Ectodermal cell (in vitro differentiated cells): ENCODE data around the gene QDPR.
"Not testable (repeated sequence)": the region's sequence is repeated elsewhere in the genome, so short reads cannot be mapped to it uniquely, and the experiment has no call there.

Experiments used
- H3K27ac ChIP-seq: 2 replicates; pipeline ENCODE4 v1.7.0; 2013; ENCODE audit warnings: mild to moderate bottlenecking, low read depth, low read length; ENCODE audit not compliant: insufficient read depth, poor library complexity, severe bottlenecking
- H3K27me3 ChIP-seq: 2 replicates; pipeline ENCODE4 v1.7.0; 2013; ENCODE audit warnings: mild to moderate bottlenecking, low read length; ENCODE audit not compliant: insufficient read depth, control insufficient read depth, poor library complexity, severe bottlenecking
- H3K36me3 ChIP-seq: one replicate; pipeline ENCODE4 v1.7.0; 2013; ENCODE audit warnings: low read length; ENCODE audit not compliant: control insufficient read depth, insufficient read depth
- H3K4me1 ChIP-seq: one replicate; pipeline ENCODE4 v1.7.0; 2013; ENCODE audit warnings: low read length; ENCODE audit not compliant: control insufficient read depth, insufficient read depth
- H3K4me3 ChIP-seq: 2 replicates; pipeline ENCODE4 v1.7.0; 2013; ENCODE audit warnings: low read depth, low read length, control low read depth; ENCODE audit not compliant: insufficient read depth
- H3K9me3 ChIP-seq: 2 replicates; pipeline ENCODE4 v1.7.0; 2013; ENCODE audit warnings: mild to moderate bottlenecking, low read length, moderate library complexity; ENCODE audit not compliant: control insufficient read depth
- WGBS, 2 experiments: methylation state at CpG; one replicate each; pipeline ENCODE4 v1.1.7; 2013; ENCODE audit warnings: missing lambda C conversion rate in 2 of 2; 5-methylcytosine and 5-hydroxymethylcytosine counted together

QDPR gene

GRCh38 chr4:17476853-17477252, 35.0 kb downstream of the QDPR start:
- Histone ChIP-seq H3K4me3 (no peak overlapping the region), H3K27me3 (no peaks in the 10 kb centered on the region), H3K27ac (no peak overlapping the region), H3K36me3 (no peaks in the 10 kb centered on the region), H3K4me1 (no peaks in the 10 kb centered on the region), H3K9me3 (no peaks in the 10 kb centered on the region)
- WGBS, 2 experiments, result 86 to 88% methylated on average over 2 to 3 of the region's 3 CpGs

DNA sequence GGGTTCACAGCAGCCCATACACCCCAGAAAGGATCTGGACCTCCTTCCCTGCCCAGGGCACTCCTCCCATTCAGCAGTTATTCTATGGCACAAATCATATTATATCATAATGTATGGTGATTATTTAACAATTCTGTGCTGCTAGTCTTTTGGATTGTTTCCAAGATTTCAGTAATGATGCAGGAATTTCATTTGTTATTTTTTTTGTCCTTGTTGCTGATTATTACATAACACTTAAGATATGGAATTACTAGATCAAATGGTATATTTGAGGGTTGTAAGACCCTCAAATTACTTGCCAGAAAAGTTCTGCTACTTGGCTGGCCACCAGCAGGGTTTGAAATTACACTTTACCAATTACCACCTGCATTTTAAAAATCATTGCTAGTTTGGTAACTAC, 36.4 kb downstream of the QDPR start:
- no peaks in the 10 kb centered on the region for H3K36me3 ChIP-seq
- no peak overlapping the region for H3K27ac ChIP-seq
- no peak overlapping the region for H3K4me3 ChIP-seq
- no peaks in the 10 kb centered on the region for H3K27me3 ChIP-seq
- H3K4me1 ChIP-seq, result no peaks in the 10 kb centered on the region
- no peaks in the 10 kb centered on the region for H3K9me3 ChIP-seq

DNA sequence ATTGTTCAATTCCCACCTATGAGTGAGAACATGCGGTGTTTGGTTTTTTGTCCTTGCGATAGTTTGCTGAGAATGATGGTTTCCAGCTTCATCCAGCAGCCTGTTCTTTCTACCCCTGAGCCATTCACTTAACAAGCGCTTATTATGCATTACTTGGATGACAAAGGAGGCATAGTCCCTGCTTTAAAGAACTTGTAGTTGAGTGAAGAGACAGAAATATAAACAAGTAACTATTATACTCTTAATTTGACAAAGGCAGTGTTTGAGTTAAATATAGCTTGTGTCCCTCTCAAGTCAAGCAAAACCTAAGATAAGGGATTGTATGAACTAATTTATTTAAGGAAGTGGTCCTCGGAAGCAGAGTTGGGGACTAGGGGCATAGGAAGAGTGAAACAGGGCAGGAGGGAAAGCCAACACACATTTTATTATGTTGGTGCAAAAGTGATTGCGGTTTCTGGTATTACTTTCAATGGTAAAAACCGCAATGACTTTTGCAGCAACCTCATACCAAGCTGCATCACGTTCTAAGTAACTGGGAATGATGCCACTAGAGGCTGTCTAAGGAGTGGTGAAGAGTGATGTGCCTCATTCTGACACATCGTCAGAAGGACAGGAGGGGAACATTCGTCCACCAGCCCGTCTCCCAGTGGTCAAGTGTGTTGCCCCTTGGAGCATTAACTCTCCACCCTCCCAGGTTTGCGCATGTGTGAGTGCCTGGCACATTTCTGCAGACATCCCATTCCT, 41.8 kb downstream of the QDPR start:
- WGBS, 2 experiments, result 91 to 92% methylated on average over 10 to 11 of the region's 11 CpGs
- Histone ChIP-seq H3K27me3 (no peaks in the 10 kb centered on the region), H3K27ac (no peak overlapping the region), H3K9me3 (no peaks in the 10 kb centered on the region), H3K4me3 (no peak overlapping the region), H3K36me3 (no peaks in the 10 kb centered on the region), H3K4me1 (no peaks in the 10 kb centered on the region)

GRCh38 chr4:17468619-17469221, 43.2 kb downstream of the QDPR start:
- no peaks in the 10 kb centered on the region for H3K27me3 ChIP-seq

DNA sequence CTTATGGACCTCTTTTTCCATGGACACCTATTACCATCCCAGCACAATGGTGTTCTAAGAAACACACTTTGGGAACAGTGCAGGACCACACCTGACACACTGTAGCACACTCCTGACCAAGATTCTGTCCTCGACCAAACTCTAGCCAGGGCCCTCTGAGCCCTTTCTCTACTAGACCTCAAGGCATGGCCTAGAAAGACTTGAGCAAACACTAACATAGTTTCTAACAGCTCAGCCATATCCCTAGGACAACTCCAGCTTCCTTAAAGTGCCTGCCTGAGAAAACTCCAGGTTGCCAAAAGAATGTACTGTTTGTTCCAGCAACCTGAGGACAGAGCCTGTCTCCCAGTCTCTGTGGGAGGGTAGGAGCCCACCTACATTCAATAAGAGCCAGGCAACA, 48.3 kb downstream of the QDPR start:
- Histone ChIP-seq H3K9me3 (no peaks in the 10 kb centered on the region), H3K36me3 (no peaks in the 10 kb centered on the region), H3K4me3 (no peak overlapping the region), H3K4me1 (no peaks in the 10 kb centered on the region), H3K27ac (no peak overlapping the region), H3K27me3 (no peaks in the 10 kb centered on the region)
- WGBS, 2 experiments, result 88 to 92% methylated on average over 1 of the region's 1 CpG

More at GRCh38 chr4:17468619-17469221, 43.2 kb downstream of the QDPR start:
- Histone ChIP-seq H3K4me1 (no peaks in the 10 kb centered on the region), H3K36me3 (no peaks in the 10 kb centered on the region), H3K4me3 (no peak overlapping the region), H3K9me3 (no peaks in the 10 kb centered on the region), H3K27ac (no peak overlapping the region)
- 62 to 68% methylated on average over 8 to 9 of the region's 9 CpGs for WGBS, 2 experiments

DNA sequence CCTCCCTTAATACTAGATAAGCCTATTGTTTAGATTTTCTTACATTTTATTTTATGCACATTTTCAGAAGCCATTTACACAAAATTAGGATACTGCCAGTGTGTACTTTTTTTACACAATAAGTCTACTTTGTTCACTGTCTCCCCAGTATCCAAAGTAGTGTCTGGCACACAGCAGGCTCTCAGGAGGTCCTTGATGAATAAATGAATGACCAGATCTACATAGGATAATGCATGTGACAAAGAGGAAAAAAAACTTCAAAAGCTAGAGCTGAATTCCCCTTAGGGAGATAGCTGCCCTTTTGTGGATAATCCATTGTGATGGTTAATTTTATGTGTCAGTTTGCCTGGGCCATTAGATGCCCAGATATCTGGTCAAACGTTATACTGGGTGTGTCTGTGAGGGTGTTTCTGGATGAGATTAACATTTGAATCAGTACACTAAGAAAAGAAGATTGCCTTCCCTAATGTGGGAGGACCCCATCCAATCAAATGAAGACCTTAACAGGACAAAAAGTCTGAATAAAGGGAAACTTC, 61.6 kb downstream of the QDPR start:
- no peak overlapping the region for H3K27ac ChIP-seq
- WGBS, 2 experiments, result 29 to 38% methylated on average over 1 of the region's 1 CpG
- no peaks in the 10 kb centered on the region for H3K9me3 ChIP-seq
- no peaks in the 10 kb centered on the region for H3K4me1 ChIP-seq
- H3K36me3 ChIP-seq, result no peaks in the 10 kb centered on the region
- no peaks in the 10 kb centered on the region for H3K27me3 ChIP-seq
- no peak overlapping the region for H3K4me3 ChIP-seq

GRCh38 chr4:17448689-17449088, 63.2 kb downstream of the QDPR start:
- no peaks in the 10 kb centered on the region for H3K27me3 ChIP-seq
- 87 to 99% methylated on average over 3 of the region's 3 CpGs for WGBS, 2 experiments
- H3K36me3 ChIP-seq, result no peaks in the 10 kb centered on the region
- H3K4me3 ChIP-seq, result no peak overlapping the region
- no peaks in the 10 kb centered on the region for H3K9me3 ChIP-seq
- H3K27ac ChIP-seq, result no peak overlapping the region
- no peaks in the 10 kb centered on the region for H3K4me1 ChIP-seq

DNA sequence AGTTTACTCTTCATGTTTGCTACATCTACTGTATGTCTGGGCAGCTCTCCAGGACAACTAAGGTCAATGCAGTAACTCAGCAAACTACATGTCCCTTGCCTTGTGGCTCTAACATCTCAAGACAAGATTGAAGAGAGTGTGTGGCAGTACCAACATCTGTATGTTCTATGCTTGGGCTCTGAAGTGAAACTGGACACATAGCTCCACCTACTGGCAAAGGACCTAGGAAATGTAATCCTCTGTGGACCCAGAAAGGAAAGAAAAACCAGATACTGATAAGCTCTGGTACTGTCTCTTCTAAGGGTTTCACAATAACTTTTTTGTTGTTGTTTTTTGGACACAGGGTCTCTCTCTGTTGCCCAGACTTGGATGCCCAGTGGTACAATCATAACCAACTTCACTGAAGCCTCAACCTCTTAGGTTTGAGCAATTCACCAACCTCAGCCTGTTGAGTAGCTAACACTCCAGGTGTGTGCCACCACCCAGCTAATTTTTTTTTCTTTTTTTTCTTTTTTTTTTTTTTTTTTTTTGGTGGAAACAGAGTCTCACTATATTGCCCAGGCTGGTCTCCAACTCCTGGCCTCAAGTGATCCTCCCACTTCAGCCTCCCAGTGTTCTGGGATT, 64.1 kb downstream of the QDPR start:
- Histone ChIP-seq H3K9me3 (no peaks in the 10 kb centered on the region), H3K27ac (no peak overlapping the region), H3K4me3 (no peak overlapping the region), H3K4me1 (no peaks in the 10 kb centered on the region), H3K36me3 (no peaks in the 10 kb centered on the region), H3K27me3 (no peaks in the 10 kb centered on the region)

GRCh38 chr4:17447056-17447455, 64.8 kb downstream of the QDPR start:
- Histone ChIP-seq H3K4me3 (no peak overlapping the region), H3K27ac (no peak overlapping the region), H3K27me3 (no peaks in the 10 kb centered on the region), H3K4me1 (no peaks in the 10 kb centered on the region), H3K9me3 (no peaks in the 10 kb centered on the region), H3K36me3 (no peaks in the 10 kb centered on the region)
- 92 to 93% methylated on average over 5 of the region's 5 CpGs for WGBS, 2 experiments

DNA sequence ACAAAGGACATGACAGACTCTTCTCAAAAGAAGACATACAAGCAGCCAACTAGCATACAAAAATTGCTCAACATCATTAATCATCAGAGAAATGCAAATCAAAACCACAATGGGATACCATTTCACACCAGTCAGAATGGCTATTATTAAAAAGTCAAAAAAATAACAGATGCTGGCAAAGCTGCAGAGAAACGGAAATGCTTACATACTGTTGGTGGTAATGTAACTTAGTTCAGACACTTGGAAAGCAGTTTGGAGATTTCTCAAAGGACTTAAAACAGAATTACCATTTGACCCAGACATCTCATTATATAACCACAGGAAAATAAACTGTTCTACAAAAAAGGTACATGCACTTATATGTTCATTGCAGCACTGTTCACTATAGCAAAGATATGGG, 69.4 kb downstream of the QDPR start:
- H3K4me1 ChIP-seq, H3K36me3 ChIP-seq, H3K27me3 ChIP-seq, H3K9me3 ChIP-seq, H3K4me3 ChIP-seq, H3K27ac ChIP-seq: not testable (repeated sequence)
- WGBS, 2 experiments, result 78 to 100% methylated on average over 1 of the region's 1 CpG
